ENCODE measurements around the gene PRPF38B.
"Not testable (repeated sequence)": the region's sequence is repeated elsewhere in the genome, so short reads cannot be mapped to it uniquely, and the experiment has no call there.

Gene PRPF38B

GRCh38 chr1:108664481-108664880 lies 27.6 kb upstream of the PRPF38B start:
- no peak for DNase-seq
- H3K4me3 ChIP-seq (ENCODE audit: low read depth, low read length): no peak overlapping the region
- TF ChIP-seq CTCF (IDR thresholded peaks at IDR 0.05; ENCODE audit: low read depth, low read length): no peak
- H3K27me3 ChIP-seq: peaks cover 9% of the 10 kb centered on the region
- peaks cover 4% of the 10 kb centered on the region for H3K9me3 ChIP-seq
- H3K4me1 ChIP-seq: no peaks in the 10 kb centered on the region
- no peaks in the 10 kb centered on the region for H3K36me3 ChIP-seq

GRCh38 chr1:108665067-108665466 lies 27.0 kb upstream of the PRPF38B start:
- Histone ChIP-seq H3K27me3 (peaks cover 6% of the 10 kb centered on the region; the same call in 1 of the 2 replicates), H3K4me1 (no peaks in the 10 kb centered on the region), H3K4me3 (ENCODE audit: low read depth, low read length) (no peak overlapping the region), H3K9me3 (peaks cover 4% of the 10 kb centered on the region), H3K36me3 (no peaks in the 10 kb centered on the region)
- DNase-seq: no peak
- no peak for TF ChIP-seq CTCF (IDR thresholded peaks at IDR 0.05; ENCODE audit: low read depth, low read length)

GRCh38 chr1:108665771-108666170 lies 26.3 kb upstream of the PRPF38B start:
- H3K9me3 ChIP-seq: peaks cover 4% of the 10 kb centered on the region
- no peaks in the 10 kb centered on the region for H3K4me1 ChIP-seq
- peaks cover 6% of the 10 kb centered on the region; the same call in 1 of the 2 replicates for H3K27me3 ChIP-seq
- no peak for DNase-seq
- TF ChIP-seq CTCF (IDR thresholded peaks at IDR 0.05; ENCODE audit: low read depth, low read length): no peak
- no peaks in the 10 kb centered on the region for H3K36me3 ChIP-seq
- H3K4me3 ChIP-seq (ENCODE audit: low read depth, low read length): no peak overlapping the region

GRCh38 chr1:108667422-108667821 lies 24.7 kb upstream of the PRPF38B start:
- not testable (repeated sequence) for H3K27me3 ChIP-seq; H3K36me3 ChIP-seq; DNase-seq; H3K9me3 ChIP-seq; H3K4me3 ChIP-seq (ENCODE audit: low read depth, low read length); H3K4me1 ChIP-seq

- no peak for DNase-seq
- Histone ChIP-seq H3K9me3 (no peaks in the 10 kb centered on the region), H3K36me3 (no peaks in the 10 kb centered on the region), H3K27me3 (no peaks in the 10 kb centered on the region), H3K4me1 (no peaks in the 10 kb centered on the region), H3K4me3 (ENCODE audit: low read depth, low read length) (no peak overlapping the region)
- TF ChIP-seq CTCF (IDR thresholded peaks at IDR 0.05; ENCODE audit: low read depth, low read length): no peak
Observed at GRCh38 chr1:108668777-108669176, 23.3 kb upstream of the PRPF38B start.

GRCh38 chr1:108669679-108670078 lies 22.4 kb upstream of the PRPF38B start:
- Histone ChIP-seq H3K4me1 (no peaks in the 10 kb centered on the region), H3K9me3 (no peaks in the 10 kb centered on the region), H3K27me3 (no peaks in the 10 kb centered on the region), H3K36me3 (no peaks in the 10 kb centered on the region), H3K4me3 (ENCODE audit: low read depth, low read length) (no peak overlapping the region)
- no peak for DNase-seq
- TF ChIP-seq CTCF (IDR thresholded peaks at IDR 0.05; ENCODE audit: low read depth, low read length): no peak

Measured in BE2C (cell line).